AG04449 (cell line): ENCODE measurements around the gene ARHGEF12.
A peak's percentile ranks its signal among the peaks of the same experiment; 100 is the strongest.

Experiments used
- CTCF ChIA-PET: fragments of 350-600 bp; formaldehyde crosslinking; extraction: SDS; loops from one replicate; lab custom pipeline; 2021; ENCODE audit warnings: antibody characterized with exemption; lab: Yijun Ruan, JAX
- POLR2A ChIA-PET: fragments of 400-600, 350-600 bp; formaldehyde crosslinking; extraction: SDS; loops from one replicate; lab custom pipeline; 2020; ENCODE audit warnings: antibody characterized with exemption, inconsistent platforms; lab: Yijun Ruan, JAX
- DNase-seq: peaks from one replicate; pipeline ENCODE4 v3.0.0-alpha.2; 2010; ENCODE audit warnings: low read depth, low spot score
- H3K4me3 ChIP-seq: 2 replicates; pipeline ENCODE4 v1.5.1; 2011; ENCODE audit warnings: low read depth, mild to moderate bottlenecking, control low read depth, low read length
- CTCF ChIP-seq: IDR thresholded peaks from one replicate; pipeline ENCODE4 v1.5.1; 2011; ENCODE audit warnings: mild to moderate bottlenecking, moderate library complexity, low read length, control low read depth, inconsistent platforms; ENCODE audit not compliant: insufficient read depth; ENCODE audit errors: missing control alignments

ARHGEF12 gene

GRCh38 chr11:120335556-120335907 is 681 bp upstream of the ARHGEF12 start:
- CTCF ChIA-PET, result interaction anchor here (0.7 to 3.3 kb wide), 49 partner anchors 9 to 883 kb away, joined by 3 to 22 read pairs (median 5); partner anchors contain the start of genes GRIK4 and TLCD5

GRCh38 chr11:120336641-120337354 is 585 bp downstream of the ARHGEF12 start:
- CTCF ChIA-PET, result interaction anchor here (0.5 to 3.3 kb wide), 8 partner anchors 10 to 895 kb away, joined by 3 to 22 read pairs (median 14); no protein-coding TSS in a partner anchor
- TF ChIP-seq CTCF, result no peak
- POLR2A ChIA-PET, result interaction anchor here (1.0 to 2.9 kb wide), 3 partner anchors 54 to 95 kb away, joined by 4 to 10 read pairs (median 5); no protein-coding TSS in a partner anchor
- no peak for DNase-seq
- peak overlapping the region; percentile 61 for H3K4me3 ChIP-seq

More at GRCh38 chr11:120335556-120335907, 681 bp upstream of the ARHGEF12 start:
- no peak for TF ChIP-seq CTCF
- no peak for DNase-seq
- H3K4me3 ChIP-seq, result peak overlapping the region; percentile 61
- POLR2A ChIA-PET, result interaction anchor here (0.5 to 2.9 kb wide), 5 partner anchors 28 to 97 kb away, joined by 3 to 10 read pairs (median 4); no protein-coding TSS in a partner anchor

GRCh38 chr11:120337355-120338106 is 1.3 kb downstream of the ARHGEF12 start:
- ChIA-PET POLR2A (interaction anchor here (0.5 to 2.9 kb wide), 4 partner anchors 63 to 124 kb away, joined by 3 to 10 read pairs (median 4); no protein-coding TSS in a partner anchor), CTCF (interaction anchor here (0.8 to 1.4 kb wide), 4 partner anchors 35 to 109 kb away, joined by 3 to 4 read pairs (median 3); no protein-coding TSS in a partner anchor)
- peak overlapping the region; percentile 61 for H3K4me3 ChIP-seq
- DNase-seq, result no peak
- TF ChIP-seq CTCF, result no peak

GRCh38 chr11:120338107-120338933 is 2.1 kb downstream of the ARHGEF12 start:
- DNase-seq, result no peak
- CTCF ChIA-PET, result interaction anchor here (0.8 to 1.4 kb wide), 3 partner anchors 35 to 109 kb away, joined by 3 to 4 read pairs (median 3); no protein-coding TSS in a partner anchor
- POLR2A ChIA-PET, result interaction anchor here (0.5 to 2.9 kb wide), 4 partner anchors 9 to 123 kb away, joined by 3 to 10 read pairs (median 3); no protein-coding TSS in a partner anchor
- H3K4me3 ChIP-seq, result peak overlapping the region; percentile 61
- TF ChIP-seq CTCF, result no peak

GRCh38 chr11:120339394-120339890 is 3.2 kb downstream of the ARHGEF12 start:
- H3K4me3 ChIP-seq, result peak overlapping the region; percentile 61
- no peak for TF ChIP-seq CTCF
- ChIA-PET CTCF (interaction anchor here (1.1 to 2.0 kb wide), 3 partner anchors 10 to 36 kb away, joined by 3 to 7 read pairs (median 4); no protein-coding TSS in a partner anchor), POLR2A (interaction anchor here (0.8 to 1.3 kb wide), 4 partner anchors 8 to 132 kb away, joined by 3 to 5 read pairs (median 3); no protein-coding TSS in a partner anchor)
- DNase-seq, result no peak
